ENCODE measurements around the gene C1orf198. TPM values are rescaled to one million over a fixed set of nuclear protein-coding genes. Genes with fewer than 3 reads are reported as not detected.
A peak's percentile ranks its signal among the peaks of the same experiment; 100 is the strongest.

The C1orf198 gene
- total RNA-seq, 1 donor from 2014 or later, result 48.5 TPM

DNA sequence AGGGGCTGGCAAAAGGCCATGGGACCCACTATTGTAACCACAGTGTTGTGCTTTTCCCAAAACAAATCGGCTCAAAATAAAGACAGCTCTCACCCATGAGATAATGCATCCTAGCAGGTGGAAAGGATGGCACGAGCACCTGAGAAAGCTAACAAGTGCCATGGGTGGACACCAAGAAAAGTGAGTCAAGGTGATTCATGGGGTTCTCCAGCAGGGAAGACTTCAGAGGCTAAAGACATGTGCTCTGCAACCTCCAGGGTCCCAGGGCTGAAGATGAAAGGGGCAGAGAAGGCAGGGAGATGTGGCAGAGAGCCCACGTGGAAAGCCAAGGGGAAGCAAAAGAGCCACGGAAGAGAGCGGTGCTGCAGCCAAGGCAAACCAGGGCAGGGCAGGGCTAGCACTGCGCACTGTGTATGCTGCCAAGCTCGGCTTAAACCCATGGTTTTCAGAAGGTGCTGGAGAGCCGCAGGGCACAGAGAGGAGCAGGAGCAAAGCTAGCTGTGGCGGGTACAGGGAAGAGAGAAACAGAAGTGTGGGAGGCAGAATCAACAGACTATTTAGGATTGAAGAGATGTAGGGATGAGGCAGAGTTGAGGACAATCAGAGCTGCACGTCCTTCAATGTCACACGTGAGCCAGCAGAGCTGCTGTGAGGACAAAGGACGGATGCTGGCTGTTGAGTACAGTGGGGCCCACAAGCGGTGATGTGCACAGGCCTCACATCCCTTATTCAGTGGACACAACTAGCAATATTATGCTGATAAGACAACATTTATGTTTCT lies 41.8 kb upstream of the C1orf198 start:
- Histone ChIP-seq H3K36me3 (no peaks in the 10 kb centered on the region), H3K4me3 (no peak overlapping the region), H4K20me1 (ENCODE audit: low read depth) (peaks cover 4% of the 10 kb centered on the region), H3F3A (ENCODE audit: low read depth) (no peaks in the 10 kb centered on the region), H3K79me2 (ENCODE audit: low read depth) (no peaks in the 10 kb centered on the region), H2AFZ (replicated peaks) (no peak overlapping the region), H3K4me1 (no peaks in the 10 kb centered on the region), H3K9me3 (ENCODE audit: low read depth) (no peaks in the 10 kb centered on the region), H3K27ac (no peak overlapping the region), H3K27me3 (no peaks in the 10 kb centered on the region), H3K4me2 (no peak overlapping the region), H3K9ac (no peak overlapping the region)
- Mint-ChIP-seq H3K4me3 (no peak overlapping the region), H3K36me3 (peaks cover 14% of the 10 kb centered on the region), H3K9me3 (no peaks in the 10 kb centered on the region), H3K27me3 (ENCODE audit: insufficient read depth, low read depth) (peaks cover 2% of the 10 kb centered on the region), H3K4me1 (peaks cover 9% of the 10 kb centered on the region), H3K27ac (peak overlapping the region; percentile 26)
- no peak for DNase-seq (ENCODE audit: low spot score)
- TF ChIP-seq, protein P1, sequence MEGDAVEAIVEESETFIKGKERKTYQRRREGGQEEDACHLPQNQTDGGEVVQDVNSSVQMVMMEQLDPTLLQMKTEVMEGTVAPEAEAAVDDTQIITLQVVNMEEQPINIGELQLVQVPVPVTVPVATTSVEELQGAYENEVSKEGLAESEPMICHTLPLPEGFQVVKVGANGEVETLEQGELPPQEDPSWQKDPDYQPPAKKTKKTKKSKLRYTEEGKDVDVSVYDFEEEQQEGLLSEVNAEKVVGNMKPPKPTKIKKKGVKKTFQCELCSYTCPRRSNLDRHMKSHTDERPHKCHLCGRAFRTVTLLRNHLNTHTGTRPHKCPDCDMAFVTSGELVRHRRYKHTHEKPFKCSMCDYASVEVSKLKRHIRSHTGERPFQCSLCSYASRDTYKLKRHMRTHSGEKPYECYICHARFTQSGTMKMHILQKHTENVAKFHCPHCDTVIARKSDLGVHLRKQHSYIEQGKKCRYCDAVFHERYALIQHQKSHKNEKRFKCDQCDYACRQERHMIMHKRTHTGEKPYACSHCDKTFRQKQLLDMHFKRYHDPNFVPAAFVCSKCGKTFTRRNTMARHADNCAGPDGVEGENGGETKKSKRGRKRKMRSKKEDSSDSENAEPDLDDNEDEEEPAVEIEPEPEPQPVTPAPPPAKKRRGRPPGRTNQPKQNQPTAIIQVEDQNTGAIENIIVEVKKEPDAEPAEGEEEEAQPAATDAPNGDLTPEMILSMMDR (IDR thresholded peaks at IDR 0.05), result no peak
- TF ChIP-seq EZH2phosphoT487 (IDR thresholded peaks at IDR 0.05), result no peak
- TF ChIP-seq EZH2 (IDR thresholded peaks at IDR 0.05), result no peak

DNA sequence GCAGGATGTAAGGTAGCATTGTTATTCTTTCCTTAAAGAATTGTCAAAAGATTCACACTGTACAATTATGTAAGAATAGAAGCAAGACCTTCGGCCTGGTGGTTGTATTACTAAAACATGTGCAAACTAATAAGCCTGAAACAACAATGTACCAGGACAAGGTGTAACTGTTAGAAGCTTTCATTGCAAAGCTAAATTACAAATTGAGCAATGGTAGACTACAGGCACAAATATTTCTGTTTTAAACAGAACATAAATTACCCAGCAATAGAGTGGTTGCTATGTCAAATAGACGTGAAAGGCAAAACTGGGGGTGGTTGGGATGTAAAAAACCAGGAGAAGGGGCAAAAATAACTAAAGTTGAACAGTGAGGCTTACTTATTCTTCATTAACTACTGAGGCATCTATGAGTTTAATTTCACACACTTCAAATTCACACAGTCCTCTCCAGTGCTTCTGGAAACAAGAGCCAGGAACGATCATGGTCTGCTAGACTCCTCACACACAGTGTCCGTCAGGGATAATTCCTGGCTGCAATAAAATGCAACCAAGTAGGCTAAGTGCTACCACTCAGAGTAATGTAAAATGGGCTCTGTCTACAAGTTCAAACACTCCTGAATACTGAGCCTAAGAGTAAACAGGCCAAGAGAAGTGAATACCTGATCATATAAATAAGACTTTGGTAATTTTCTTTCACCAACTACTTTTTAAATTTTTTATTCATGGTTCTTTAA lies 39.3 kb upstream of the C1orf198 start:
- H3K4me2 ChIP-seq, result no peak overlapping the region
- H3K36me3 ChIP-seq, result no peaks in the 10 kb centered on the region
- H3K27me3 ChIP-seq, result no peaks in the 10 kb centered on the region
- peaks cover under 1% of the 10 kb centered on the region for H4K20me1 ChIP-seq (ENCODE audit: low read depth)
- H3F3A ChIP-seq (ENCODE audit: low read depth), result no peaks in the 10 kb centered on the region
- Mint-ChIP-seq H3K4me3 (no peak overlapping the region), H3K9me3 (no peaks in the 10 kb centered on the region), H3K36me3 (peaks cover 16% of the 10 kb centered on the region), H3K4me1 (peaks cover 11% of the 10 kb centered on the region), H3K27me3 (ENCODE audit: insufficient read depth, low read depth) (peaks cover 2% of the 10 kb centered on the region), H3K27ac (no peak overlapping the region)
- H3K9ac ChIP-seq, result peak overlapping the region; percentile 5
- H2AFZ ChIP-seq (replicated peaks), result no peak overlapping the region
- no peaks in the 10 kb centered on the region for H3K79me2 ChIP-seq (ENCODE audit: low read depth)
- H3K4me1 ChIP-seq, result no peaks in the 10 kb centered on the region
- no peaks in the 10 kb centered on the region for H3K9me3 ChIP-seq (ENCODE audit: low read depth)
- H3K4me3 ChIP-seq, result no peak overlapping the region
- TF ChIP-seq EZH2 (IDR thresholded peaks at IDR 0.05), result no peak
- TF ChIP-seq EZH2phosphoT487 (IDR thresholded peaks at IDR 0.05), result no peak
- TF ChIP-seq, protein P1 (IDR thresholded peaks at IDR 0.05), result no peak
- no peak overlapping the region for H3K27ac ChIP-seq
- DNase-seq (ENCODE audit: low spot score), result no peak

DNA sequence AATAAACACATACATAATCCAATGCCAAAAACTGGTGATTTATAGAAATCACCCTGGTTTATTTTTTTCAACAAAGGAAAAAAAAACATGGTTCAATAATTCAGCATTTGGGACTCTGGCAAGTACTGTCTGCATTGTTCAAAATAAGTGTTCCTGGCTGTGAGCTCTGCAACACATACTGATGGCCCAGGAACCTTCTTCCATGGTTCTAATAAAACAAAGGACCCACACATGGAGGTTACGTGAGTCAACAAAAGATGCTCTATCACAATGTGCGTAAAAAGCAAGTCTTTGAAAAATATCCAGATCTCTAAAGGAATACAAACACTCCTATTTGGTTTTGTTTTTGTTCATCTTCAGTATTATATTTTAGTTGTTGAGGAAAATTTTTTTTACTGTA lies 37.9 kb upstream of the C1orf198 start:
- TF ChIP-seq EZH2 (IDR thresholded peaks at IDR 0.05), result no peak
- TF ChIP-seq EZH2phosphoT487 (IDR thresholded peaks at IDR 0.05), result no peak
- TF ChIP-seq, protein P1 (IDR thresholded peaks at IDR 0.05), result no peak
- H2AFZ ChIP-seq (replicated peaks), result no peak overlapping the region
- H3K79me2 ChIP-seq (ENCODE audit: low read depth), result no peaks in the 10 kb centered on the region
- H3K4me2 ChIP-seq, result no peak overlapping the region
- no peak overlapping the region for H3K27ac ChIP-seq
- H3K4me3 ChIP-seq, result no peak overlapping the region
- DNase-seq (ENCODE audit: low spot score), result no peak
- Mint-ChIP-seq H3K27me3 (ENCODE audit: insufficient read depth, low read depth) (peaks cover 2% of the 10 kb centered on the region), H3K4me1 (peaks cover 11% of the 10 kb centered on the region), H3K9me3 (no peaks in the 10 kb centered on the region), H3K4me3 (no peak overlapping the region), H3K27ac (no peak overlapping the region), H3K36me3 (peaks cover 10% of the 10 kb centered on the region)
- H3K4me1 ChIP-seq, result no peaks in the 10 kb centered on the region
- H3K27me3 ChIP-seq, result no peaks in the 10 kb centered on the region
- H3K9ac ChIP-seq, result no peak overlapping the region
- no peaks in the 10 kb centered on the region for H4K20me1 ChIP-seq (ENCODE audit: low read depth)
- no peaks in the 10 kb centered on the region for H3K9me3 ChIP-seq (ENCODE audit: low read depth)
- H3K36me3 ChIP-seq, result no peaks in the 10 kb centered on the region
- no peaks in the 10 kb centered on the region for H3F3A ChIP-seq (ENCODE audit: low read depth)

Data from neural progenitor cell (in vitro differentiated cells).